Ishikawa (cell line): ENCODE measurements around the gene PLEKHA3.

ENCODE experiments used
- CEBPB ChIP-seq: IDR thresholded peaks from 2 replicates; pipeline ENCODE4 v1.6.1; 2012
- CREB1 ChIP-seq: IDR thresholded peaks from 2 replicates; pipeline ENCODE4 v1.6.1; 2012; ENCODE audit warnings: low read depth
- EGR1 ChIP-seq: IDR thresholded peaks from 2 replicates; pipeline ENCODE4 v1.6.1; 2012
- EP300 ChIP-seq: IDR thresholded peaks from 2 replicates; pipeline ENCODE4 v1.6.1; 2012; ENCODE audit warnings: borderline replicate concordance
- FOXM1 ChIP-seq: IDR thresholded peaks from 2 replicates; pipeline ENCODE4 v1.6.1; 2012; ENCODE audit warnings: low read depth, borderline replicate concordance
- MAX ChIP-seq: IDR thresholded peaks from 2 replicates; pipeline ENCODE4 v1.6.1; 2012
- NFIC ChIP-seq: IDR thresholded peaks from 2 replicates; pipeline ENCODE4 v1.6.1; 2012
- RAD21 ChIP-seq: IDR thresholded peaks from 2 replicates; pipeline ENCODE4 v1.6.1; 2012; ENCODE audit warnings: low read depth
- REST ChIP-seq: IDR thresholded peaks from 2 replicates; pipeline ENCODE4 v1.6.1; 2012; ENCODE audit warnings: low read depth, mild to moderate bottlenecking
- TAF1 ChIP-seq: IDR thresholded peaks from 2 replicates; pipeline ENCODE4 v1.6.1; 2012; ENCODE audit warnings: low read depth, mild to moderate bottlenecking
- TCF12 ChIP-seq: IDR thresholded peaks from 2 replicates; pipeline ENCODE4 v1.6.1; 2012; ENCODE audit warnings: low read depth
- TEAD4 ChIP-seq: IDR thresholded peaks from 2 replicates; pipeline ENCODE4 v1.6.1; 2012
- USF1 ChIP-seq: IDR thresholded peaks from 2 replicates; pipeline ENCODE4 v1.6.1; 2012
- YY1 ChIP-seq: IDR thresholded peaks from 2 replicates; pipeline ENCODE4 v1.6.1; 2012; ENCODE audit warnings: low read depth
- ZBTB7A ChIP-seq: IDR thresholded peaks from 2 replicates; pipeline ENCODE4 v1.6.1; 2012; ENCODE audit warnings: low read depth

The PLEKHA3 gene

GRCh38 chr2:178450524-178450773 lies 29.8 kb upstream of the PLEKHA3 start:
- no peak for TF ChIP-seq FOXM1
- TF ChIP-seq TCF12: no peak
- no peak for TF ChIP-seq YY1
- TF ChIP-seq MAX: no peak
- no peak for TF ChIP-seq NFIC

- TF ChIP-seq TAF1 (peak; percentile 83), ZBTB7A (peak; percentile 95), RAD21 (no peak), CREB1 (peak; percentile 50; the same call in 1 of the 2 replicates), NFIC (0 out of 2 replicates have a peak, but pooled peaks have one; percentile 5), USF1 (no peak; the same call in 1 of the 2 replicates), EGR1 (peak; percentile 61), MAX (peak; percentile 13; the same call in 1 of the 2 replicates)
Measured at GRCh38 chr2:178450774-178451525, 29.3 kb upstream of the PLEKHA3 start, which contains the start of the genes PJVK and PRKRA. TSS of gene PJVK (plus strand) at chr2:178451378. CDS start at chr2:178453410, 2,032 bp downstream. TSS of gene PRKRA (minus strand) at chr2:178451175. CDS start at chr2:178451030, 145 bp downstream.

- no peak for TF ChIP-seq TEAD4
- TF ChIP-seq CREB1: no peak
- no peak for TF ChIP-seq ZBTB7A
- no peak for TF ChIP-seq NFIC
- TF ChIP-seq FOXM1: no peak
Measured at GRCh38 chr2:178452334-178452733, 27.9 kb upstream of the PLEKHA3 start.

GRCh38 chr2:178452870-178453269 lies 27.4 kb upstream of the PLEKHA3 start:
- TF ChIP-seq NFIC: peak; percentile 51
- no peak for TF ChIP-seq TEAD4
- no peak for TF ChIP-seq RAD21
- TF ChIP-seq TCF12: no peak
- TF ChIP-seq YY1: no peak
- no peak for TF ChIP-seq MAX

- TF ChIP-seq CREB1: no peak
Measured at GRCh38 chr2:178455947-178456346, 24.3 kb upstream of the PLEKHA3 start.

GRCh38 chr2:178457390-178457886 lies 22.8 kb upstream of the PLEKHA3 start:
- TF ChIP-seq NFIC (no peak), ZBTB7A (no peak), TEAD4 (no peak), EGR1 (no peak), TCF12 (no peak), CEBPB (no peak), FOXM1 (no peak), RAD21 (no peak), YY1 (no peak)

- TF ChIP-seq CEBPB (no peak), TAF1 (no peak), NFIC (no peak), MAX (no peak), EGR1 (no peak), ZBTB7A (no peak), CREB1 (no peak), RAD21 (no peak), REST (no peak), EP300 (no peak), YY1 (no peak), USF1 (no peak), TEAD4 (no peak), TCF12 (no peak), FOXM1 (no peak)
Measured at GRCh38 chr2:178469219-178469849, 10.9 kb upstream of the PLEKHA3 start.
